GM10266 (cell line): ENCODE results near the gene SLC35B2.

Experiments
- DNase-seq: peaks from one replicate; pipeline ENCODE4 v3.0.0; 2012; ENCODE audit errors: extremely low spot score
- TF ChIP-seq, protein P1 (sequence below): IDR thresholded peaks from 2 replicates; pipeline ENCODE4 v1.5.1; 2012; ENCODE audit warnings: mild to moderate bottlenecking, low read depth; ENCODE audit not compliant: control insufficient read depth, insufficient read depth; ENCODE audit errors: missing control alignments

Gene SLC35B2

GRCh38 chr6:44261581-44261980, 4.3 kb upstream of the SLC35B2 start:
- no peak for DNase-seq
- TF ChIP-seq, protein P1, sequence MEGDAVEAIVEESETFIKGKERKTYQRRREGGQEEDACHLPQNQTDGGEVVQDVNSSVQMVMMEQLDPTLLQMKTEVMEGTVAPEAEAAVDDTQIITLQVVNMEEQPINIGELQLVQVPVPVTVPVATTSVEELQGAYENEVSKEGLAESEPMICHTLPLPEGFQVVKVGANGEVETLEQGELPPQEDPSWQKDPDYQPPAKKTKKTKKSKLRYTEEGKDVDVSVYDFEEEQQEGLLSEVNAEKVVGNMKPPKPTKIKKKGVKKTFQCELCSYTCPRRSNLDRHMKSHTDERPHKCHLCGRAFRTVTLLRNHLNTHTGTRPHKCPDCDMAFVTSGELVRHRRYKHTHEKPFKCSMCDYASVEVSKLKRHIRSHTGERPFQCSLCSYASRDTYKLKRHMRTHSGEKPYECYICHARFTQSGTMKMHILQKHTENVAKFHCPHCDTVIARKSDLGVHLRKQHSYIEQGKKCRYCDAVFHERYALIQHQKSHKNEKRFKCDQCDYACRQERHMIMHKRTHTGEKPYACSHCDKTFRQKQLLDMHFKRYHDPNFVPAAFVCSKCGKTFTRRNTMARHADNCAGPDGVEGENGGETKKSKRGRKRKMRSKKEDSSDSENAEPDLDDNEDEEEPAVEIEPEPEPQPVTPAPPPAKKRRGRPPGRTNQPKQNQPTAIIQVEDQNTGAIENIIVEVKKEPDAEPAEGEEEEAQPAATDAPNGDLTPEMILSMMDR: no peak

GRCh38 chr6:44260451-44261297, 3.3 kb upstream of the SLC35B2 start:
- TF ChIP-seq, protein P1: no peak
- DNase-seq: peak; percentile 76

- DNase-seq: no peak
- TF ChIP-seq, protein P1: no peak
Observed at GRCh38 chr6:44260011-44260410, 2.7 kb upstream of the SLC35B2 start.

DNA sequence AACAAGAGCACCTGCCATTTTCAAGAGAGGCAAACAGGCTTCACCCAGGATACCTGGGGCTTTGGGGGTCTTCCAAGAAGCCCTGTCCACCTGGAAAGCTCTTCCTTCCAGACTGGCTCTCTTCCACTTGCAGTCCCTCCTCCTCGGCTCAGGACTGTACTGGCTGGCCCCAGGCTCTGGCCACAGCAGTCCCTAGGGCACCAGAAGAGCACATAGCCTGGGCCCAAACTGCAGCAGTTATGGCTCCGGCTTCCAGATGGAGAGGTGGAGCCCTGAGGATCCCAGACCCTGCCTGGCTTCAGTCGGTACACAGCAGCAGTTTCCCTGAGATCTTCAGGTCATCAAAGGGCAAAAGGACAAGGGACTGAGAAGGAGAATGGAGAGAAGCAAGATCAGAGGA, 1.6 kb upstream of the SLC35B2 start:
- TF ChIP-seq, protein P1: no peak
- DNase-seq: no peak

GRCh38 chr6:44258325-44258863, 1.1 kb upstream of the SLC35B2 start:
- peak; percentile 44 for DNase-seq
- TF ChIP-seq, protein P1: no peak

- TF ChIP-seq, protein P1: no peak
- peak; percentile 69 for DNase-seq
Observed at GRCh38 chr6:44257753-44258324, 511 bp upstream of the SLC35B2 start.

DNA sequence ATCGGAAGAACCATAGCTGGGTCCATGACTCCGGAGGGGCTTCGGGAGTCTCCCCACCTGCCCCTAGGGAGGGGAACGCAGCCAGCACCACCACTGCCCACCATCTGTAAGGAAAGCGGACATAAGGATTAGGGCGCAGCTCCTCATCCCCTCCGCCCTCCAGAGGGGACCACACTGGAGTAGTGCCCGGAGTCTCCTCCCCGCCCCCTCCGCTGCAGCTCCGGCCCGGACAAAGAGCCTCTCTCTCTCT, 628 bp downstream of the SLC35B2 start:
- DNase-seq: no peak
- TF ChIP-seq, protein P1: no peak
